ENCODE data around the gene GPRIN3. TPM values are rescaled to one million over a fixed set of nuclear protein-coding genes. Genes with fewer than 3 reads are reported as not detected.

Gene GPRIN3
- total and polyA plus RNA-seq, 8 donors, result 0.84 to 7.6 (median 3.1) TPM

DNA sequence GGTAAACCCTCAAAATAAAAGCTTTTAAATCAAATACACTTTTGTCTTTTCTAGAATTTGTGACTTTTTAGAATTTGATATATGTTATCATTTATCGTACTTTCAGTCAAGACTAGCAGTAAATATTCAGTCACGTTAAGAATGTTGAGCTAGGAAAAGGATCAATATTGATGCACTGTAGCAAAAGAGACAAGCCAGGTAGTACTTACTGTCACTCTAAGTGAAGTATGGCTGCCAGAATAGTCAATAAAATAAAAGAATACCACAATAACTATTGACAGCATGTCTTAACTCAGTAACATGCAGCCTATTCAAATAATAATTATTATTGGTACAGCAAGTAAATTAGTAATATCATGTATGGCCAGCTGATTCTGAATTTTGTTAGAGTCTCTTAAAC, 43.6 kb upstream of the GPRIN3 start:
- no peak for FAIRE-seq
- H3K9me3 ChIP-seq, result no peaks in the 10 kb centered on the region
- DNase-seq, result no peak
- ATAC-seq, result no peak
- no peaks in the 10 kb centered on the region for H3K4me1 ChIP-seq
- WGBS, 2 donors, result 65 to 70% methylated on average over 2 of the region's 2 CpGs
- no peaks in the 10 kb centered on the region for H3K27me3 ChIP-seq
- no peak overlapping the region for H3K27ac ChIP-seq
- no peaks in the 10 kb centered on the region for H3K36me3 ChIP-seq
- intact Hi-C loops (cut with DNase I), result no loop called here
- no peak overlapping the region for H3K4me3 ChIP-seq
- TF ChIP-seq CTCF (IDR thresholded peaks at IDR 0.05), result no peak

DNA sequence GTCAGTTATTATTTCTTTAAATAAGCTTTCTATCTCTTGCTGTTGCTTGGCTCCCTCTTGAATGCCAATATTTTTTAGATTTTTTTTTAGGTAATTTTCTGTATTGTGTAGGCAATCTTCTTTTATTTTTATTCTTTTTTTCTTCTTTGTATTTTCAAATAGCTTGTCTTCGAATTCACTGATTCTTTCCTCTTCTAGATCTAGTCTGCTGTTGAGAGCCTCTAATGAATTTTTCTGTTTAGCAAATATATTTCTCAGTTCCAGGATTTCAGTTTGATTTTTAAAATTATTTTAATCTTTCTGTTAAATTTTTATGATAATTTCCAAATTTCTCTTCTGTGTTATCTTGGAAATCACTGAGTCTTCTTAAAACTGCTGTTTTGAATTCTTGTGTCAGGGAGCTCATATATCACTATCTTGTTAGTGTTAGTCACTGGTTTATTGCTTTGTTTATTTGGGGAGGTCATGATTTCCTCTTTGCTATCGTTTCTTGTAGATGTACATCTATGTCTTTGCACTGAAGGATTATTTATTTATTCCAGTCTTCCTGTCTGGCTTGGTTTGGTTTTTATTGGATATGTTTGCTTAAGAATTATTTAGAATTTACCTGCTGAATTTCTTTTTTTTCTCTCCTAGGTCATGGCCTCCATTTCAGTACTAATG, 39.9 kb upstream of the GPRIN3 start:
- H3K27ac ChIP-seq, result no peak overlapping the region
- no peak for TF ChIP-seq CTCF (IDR thresholded peaks at IDR 0.05)
- no peak overlapping the region for H3K4me3 ChIP-seq
- ATAC-seq (no peak), FAIRE-seq (no peak), DNase-seq (no peak)
- H3K9me3 ChIP-seq, result no peaks in the 10 kb centered on the region
- WGBS, 2 donors, result 96% methylated on average over 2 of the region's 2 CpGs
- H3K4me1 ChIP-seq, result no peaks in the 10 kb centered on the region
- intact Hi-C loops (cut with DNase I), result no loop called here
- H3K36me3 ChIP-seq, result no peaks in the 10 kb centered on the region
- no peaks in the 10 kb centered on the region for H3K27me3 ChIP-seq

- Histone ChIP-seq H3K9me3 (no peaks in the 10 kb centered on the region), H3K36me3 (no peaks in the 10 kb centered on the region), H3K27ac (no peak overlapping the region), H3K4me1 (no peaks in the 10 kb centered on the region), H3K4me3 (no peak overlapping the region), H3K27me3 (no peaks in the 10 kb centered on the region)
- no peak for FAIRE-seq
- ATAC-seq, result no peak
- DNase-seq, result no peak
- intact Hi-C loops (cut with DNase I), result no loop called here
- TF ChIP-seq CTCF (IDR thresholded peaks at IDR 0.05), result no peak
- WGBS, 2 donors, result 92 to 94% methylated on average over 3 of the region's 3 CpGs
Measured at GRCh38 chr4:89344571-89344970, 37.0 kb upstream of the GPRIN3 start.

- Histone ChIP-seq H3K27ac (no peak overlapping the region), H3K4me1 (no peaks in the 10 kb centered on the region), H3K27me3 (no peaks in the 10 kb centered on the region), H3K36me3 (no peaks in the 10 kb centered on the region), H3K9me3 (no peaks in the 10 kb centered on the region), H3K4me3 (no peak overlapping the region)
- TF ChIP-seq CTCF (IDR thresholded peaks at IDR 0.05), result no peak
- no peak for ATAC-seq
- intact Hi-C loops (cut with DNase I), result no loop called here
- no peak for DNase-seq
- no peak for FAIRE-seq
Measured at GRCh38 chr4:89338206-89338605, 30.6 kb upstream of the GPRIN3 start.

- Histone ChIP-seq H3K4me3 (no peak overlapping the region), H3K4me1 (no peaks in the 10 kb centered on the region), H3K36me3 (no peaks in the 10 kb centered on the region), H3K9me3 (no peaks in the 10 kb centered on the region), H3K27ac (no peak overlapping the region), H3K27me3 (no peaks in the 10 kb centered on the region)
- DNase-seq, result no peak
- intact Hi-C loops (cut with DNase I), result no loop called here
- no peak for TF ChIP-seq CTCF (IDR thresholded peaks at IDR 0.05)
- ATAC-seq, result no peak
- WGBS, 2 donors, result 60 to 65% methylated on average over 2 of the region's 2 CpGs
- no peak for FAIRE-seq
Measured at GRCh38 chr4:89337681-89338080, 30.1 kb upstream of the GPRIN3 start.

Measured in pancreas (tissue), 10 donors.